ENCODE measurements around the gene OR5K3.

The OR5K3 gene

GRCh38 chr3:98432575-98432974 lies 42.1 kb downstream of the OR5K3 start:
- Histone ChIP-seq H3K4me3 (no peak overlapping the region), H3K27ac (no peak overlapping the region)
- no peak for TF ChIP-seq CTCF (IDR thresholded peaks at IDR 0.05)

GRCh38 chr3:98433764-98434163 lies 43.3 kb downstream of the OR5K3 start:
- DNase-seq (ENCODE audit: low spot score), result no peak
- H3K4me3 ChIP-seq, result no peak overlapping the region
- no peak for TF ChIP-seq CTCF (IDR thresholded peaks at IDR 0.05)
- H3K27ac ChIP-seq, result no peak overlapping the region

More at GRCh38 chr3:98432575-98432974, 42.1 kb downstream of the OR5K3 start:
- DNase-seq (ENCODE audit: low spot score), result no peak

GRCh38 chr3:98434412-98434811 lies 43.9 kb downstream of the OR5K3 start:
- DNase-seq (ENCODE audit: low spot score), result no peak
- no peak for TF ChIP-seq CTCF (IDR thresholded peaks at IDR 0.05)
- Histone ChIP-seq H3K27ac (no peak overlapping the region), H3K4me3 (no peak overlapping the region)

GRCh38 chr3:98440283-98440682 lies 49.8 kb downstream of the OR5K3 start:
- no peak for TF ChIP-seq CTCF (IDR thresholded peaks at IDR 0.05)
- no peak overlapping the region for H3K27ac ChIP-seq
- DNase-seq (ENCODE audit: low spot score), result no peak
- no peak overlapping the region for H3K4me3 ChIP-seq
